ENCODE results near the gene CELF1.
A peak's percentile ranks its signal among the peaks of the same experiment; 100 is the strongest.
"Not testable (repeated sequence)": the region's sequence is repeated elsewhere in the genome, so short reads cannot be mapped to it uniquely, and the experiment has no call there.

The CELF1 gene

DNA sequence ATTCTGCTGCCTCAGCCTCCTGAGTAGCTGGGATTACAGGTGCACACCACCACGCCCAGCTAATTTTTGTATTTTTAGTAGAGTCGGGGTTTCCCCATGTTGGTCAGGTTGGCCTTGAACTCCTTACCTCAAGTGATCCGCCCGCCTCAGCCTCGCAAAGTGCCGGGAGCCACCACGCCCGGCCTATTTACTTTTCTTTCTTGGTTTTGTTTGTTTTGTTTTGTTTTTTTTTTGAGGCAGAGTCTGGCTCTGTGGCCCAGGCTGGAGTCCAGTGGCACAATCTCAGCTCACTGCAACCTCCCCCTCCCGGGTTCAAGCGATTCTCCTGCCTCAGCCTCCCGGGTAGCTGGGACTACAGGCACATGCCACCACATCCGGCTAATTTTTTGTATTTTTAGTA is 4.1 kb upstream of the CELF1 start:
- not testable (repeated sequence) for H3K4me1 ChIP-seq (ENCODE audit: control insufficient read depth in 1 of 2, insufficient read depth in 2 of 2, low read length in 2 of 2); H3K9me3 ChIP-seq (ENCODE audit: control insufficient read depth in 1 of 2, low read length in 2 of 2); H3K27me3 ChIP-seq (ENCODE audit: low read depth, low read length); H3K27ac ChIP-seq (ENCODE audit: low read length); H3K4me3 ChIP-seq (ENCODE audit: low read depth in 1 of 2, low read length in 2 of 2); H3K36me3 ChIP-seq (ENCODE audit: control insufficient read depth in 1 of 2, insufficient read depth in 2 of 2, low read length in 2 of 2)

- peak overlapping the region; percentile 31 for H3K27ac ChIP-seq (ENCODE audit: low read length)
Measured at GRCh38 chr11:47553406-47553743, 443 bp upstream of the CELF1 start.

GRCh38 chr11:47552056-47552565 is 821 bp downstream of the CELF1 start:
- H3K27ac ChIP-seq (ENCODE audit: low read length) = peak overlapping the region; percentile 96
- H3K4me3 ChIP-seq (ENCODE audit: low read depth in 1 of 2, low read length in 2 of 2) = peak overlapping the region; percentile 93 to 100
- H3K36me3 ChIP-seq (ENCODE audit: control insufficient read depth in 1 of 2, insufficient read depth in 2 of 2, low read length in 2 of 2) = peaks cover 0 to 10% of the 10 kb centered on the region in 2 donors
- H3K9me3 ChIP-seq (ENCODE audit: control insufficient read depth in 1 of 2, low read length in 2 of 2) = no peaks in the 10 kb centered on the region
- peaks cover 14 to 17% of the 10 kb centered on the region in 2 donors for H3K4me1 ChIP-seq (ENCODE audit: control insufficient read depth in 1 of 2, insufficient read depth in 2 of 2, low read length in 2 of 2)
- H3K27me3 ChIP-seq (ENCODE audit: low read depth, low read length) = no peaks in the 10 kb centered on the region

More at GRCh38 chr11:47553406-47553743, 443 bp upstream of the CELF1 start:
- Histone ChIP-seq H3K4me1 (ENCODE audit: control insufficient read depth in 1 of 2, insufficient read depth in 2 of 2, low read length in 2 of 2) (peaks cover 10 to 13% of the 10 kb centered on the region in 2 donors), H3K27me3 (ENCODE audit: low read depth, low read length) (no peaks in the 10 kb centered on the region), H3K36me3 (ENCODE audit: control insufficient read depth in 1 of 2, insufficient read depth in 2 of 2, low read length in 2 of 2) (peaks cover 0 to 10% of the 10 kb centered on the region in 2 donors), H3K4me3 (ENCODE audit: low read depth in 1 of 2, low read length in 2 of 2) (peak overlapping the region; percentile 76 to 100), H3K9me3 (ENCODE audit: control insufficient read depth in 1 of 2, low read length in 2 of 2) (no peaks in the 10 kb centered on the region)

GRCh38 chr11:47551086-47551485 is 1.8 kb downstream of the CELF1 start:
- Histone ChIP-seq H3K27ac (ENCODE audit: low read length) (peak overlapping the region; percentile 96), H3K36me3 (ENCODE audit: control insufficient read depth in 1 of 2, insufficient read depth in 2 of 2, low read length in 2 of 2) (peaks cover 0 to 10% of the 10 kb centered on the region in 2 donors), H3K9me3 (ENCODE audit: control insufficient read depth in 1 of 2, low read length in 2 of 2) (no peaks in the 10 kb centered on the region), H3K4me3 (ENCODE audit: low read depth in 1 of 2, low read length in 2 of 2) (peak overlapping the region; percentile 93 to 100), H3K4me1 (ENCODE audit: control insufficient read depth in 1 of 2, insufficient read depth in 2 of 2, low read length in 2 of 2) (peaks cover 14 to 24% of the 10 kb centered on the region in 2 donors), H3K27me3 (ENCODE audit: low read depth, low read length) (no peaks in the 10 kb centered on the region)

- H3K4me1 ChIP-seq (ENCODE audit: control insufficient read depth in 1 of 2, insufficient read depth in 2 of 2, low read length in 2 of 2) = peaks cover 14 to 24% of the 10 kb centered on the region in 2 donors
- peak overlapping the region; percentile 96 for H3K27ac ChIP-seq (ENCODE audit: low read length)
Measured at GRCh38 chr11:47550288-47551047, 2.5 kb downstream of the CELF1 start.

GRCh38 chr11:47546274-47546673 is 6.7 kb downstream of the CELF1 start:
- H3K4me3 ChIP-seq (ENCODE audit: low read depth in 1 of 2, low read length in 2 of 2); H3K27ac ChIP-seq (ENCODE audit: low read length); H3K36me3 ChIP-seq (ENCODE audit: control insufficient read depth in 1 of 2, insufficient read depth in 2 of 2, low read length in 2 of 2); H3K27me3 ChIP-seq (ENCODE audit: low read depth, low read length); H3K9me3 ChIP-seq (ENCODE audit: control insufficient read depth in 1 of 2, low read length in 2 of 2): not testable (repeated sequence)
- H3K4me1 ChIP-seq (ENCODE audit: control insufficient read depth in 1 of 2, insufficient read depth in 2 of 2, low read length in 2 of 2) = peaks cover 11 to 28% of the 10 kb centered on the region in 2 donors

More at GRCh38 chr11:47550288-47551047, 2.5 kb downstream of the CELF1 start:
- Histone ChIP-seq H3K9me3 (ENCODE audit: control insufficient read depth in 1 of 2, low read length in 2 of 2) (no peaks in the 10 kb centered on the region), H3K27me3 (ENCODE audit: low read depth, low read length) (no peaks in the 10 kb centered on the region), H3K36me3 (ENCODE audit: control insufficient read depth in 1 of 2, insufficient read depth in 2 of 2, low read length in 2 of 2) (peaks cover 0 to 10% of the 10 kb centered on the region in 2 donors), H3K4me3 (ENCODE audit: low read depth in 1 of 2, low read length in 2 of 2) (no peak overlapping the region)

DNA sequence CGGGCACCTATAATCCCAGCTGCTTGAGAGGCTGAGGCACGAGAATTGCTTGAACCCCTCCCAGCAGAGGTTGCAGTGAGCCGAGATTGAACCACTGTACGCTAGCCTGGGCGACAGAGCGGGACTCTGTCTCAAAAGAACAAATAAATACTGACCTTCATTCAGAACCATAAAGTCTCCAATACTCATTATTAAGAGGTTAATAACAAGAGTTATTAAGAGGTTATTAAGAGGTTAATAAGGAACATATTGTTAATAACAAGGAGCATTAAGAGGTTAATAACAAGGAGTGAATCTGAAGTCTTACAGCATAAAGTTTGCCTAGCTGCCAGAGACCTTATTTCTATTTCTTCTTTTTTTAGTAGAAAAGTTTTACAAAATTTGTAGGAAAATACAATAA is 7.6 kb downstream of the CELF1 start:
- peaks cover 0 to 2% of the 10 kb centered on the region in 2 donors for H3K36me3 ChIP-seq (ENCODE audit: control insufficient read depth in 1 of 2, insufficient read depth in 2 of 2, low read length in 2 of 2)
- H3K27ac ChIP-seq (ENCODE audit: low read length) = no peak overlapping the region
- no peak overlapping the region for H3K4me3 ChIP-seq (ENCODE audit: low read depth in 1 of 2, low read length in 2 of 2)
- H3K27me3 ChIP-seq (ENCODE audit: low read depth, low read length) = no peaks in the 10 kb centered on the region
- peaks cover 4 to 31% of the 10 kb centered on the region in 2 donors for H3K4me1 ChIP-seq (ENCODE audit: control insufficient read depth in 1 of 2, insufficient read depth in 2 of 2, low read length in 2 of 2)
- no peaks in the 10 kb centered on the region for H3K9me3 ChIP-seq (ENCODE audit: control insufficient read depth in 1 of 2, low read length in 2 of 2)

DNA sequence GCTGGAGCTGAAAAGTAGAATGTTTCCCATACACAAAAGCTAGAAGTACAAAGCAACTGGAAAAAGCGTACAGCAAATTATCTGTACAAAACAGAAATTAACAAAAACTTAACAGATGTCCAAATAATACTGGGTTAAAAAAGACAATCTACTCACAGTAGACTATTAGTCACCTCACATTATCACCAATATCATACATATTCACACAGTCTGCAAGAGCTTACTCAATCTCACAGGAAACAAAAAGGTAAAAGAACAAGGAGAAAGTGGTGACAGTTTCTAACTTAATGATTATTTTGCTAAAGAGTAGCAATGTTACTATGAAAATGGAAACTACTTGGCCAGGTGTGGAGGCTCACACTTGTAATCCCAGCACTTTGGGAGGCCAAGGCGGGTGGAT is 11.9 kb downstream of the CELF1 start:
- no peak overlapping the region for H3K4me3 ChIP-seq (ENCODE audit: low read depth in 1 of 2, low read length in 2 of 2)
- H3K9me3 ChIP-seq (ENCODE audit: control insufficient read depth in 1 of 2, low read length in 2 of 2) = no peaks in the 10 kb centered on the region
- H3K27me3 ChIP-seq (ENCODE audit: low read depth, low read length) = no peaks in the 10 kb centered on the region
- no peaks in the 10 kb centered on the region for H3K36me3 ChIP-seq (ENCODE audit: control insufficient read depth in 1 of 2, insufficient read depth in 2 of 2, low read length in 2 of 2)
- H3K27ac ChIP-seq (ENCODE audit: low read length) = no peak overlapping the region
- H3K4me1 ChIP-seq (ENCODE audit: control insufficient read depth in 1 of 2, insufficient read depth in 2 of 2, low read length in 2 of 2) = peaks cover 10 to 57% of the 10 kb centered on the region in 2 donors

DNA sequence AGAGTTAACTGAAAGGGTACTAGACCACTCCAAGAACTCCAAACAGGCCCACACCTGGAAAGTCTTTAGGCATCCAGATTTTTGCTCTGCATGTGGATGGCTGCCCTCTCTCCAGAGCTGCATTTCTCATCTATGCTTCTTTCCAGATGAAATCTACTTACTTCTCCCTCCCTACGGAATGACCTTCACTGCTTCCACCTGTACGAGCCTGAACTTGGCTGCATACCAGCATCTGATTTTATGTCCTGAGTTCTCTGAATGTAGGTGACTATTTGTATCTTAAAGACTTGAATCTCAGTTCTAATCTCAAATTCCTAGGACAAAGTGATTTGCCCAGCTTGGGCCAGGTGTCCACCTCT is 13.3 kb downstream of the CELF1 start:
- Histone ChIP-seq H3K4me1 (ENCODE audit: control insufficient read depth in 1 of 2, insufficient read depth in 2 of 2, low read length in 2 of 2) (peaks cover 10 to 67% of the 10 kb centered on the region in 2 donors), H3K27ac (ENCODE audit: low read length) (no peak overlapping the region), H3K4me3 (ENCODE audit: low read depth in 1 of 2, low read length in 2 of 2) (no peak overlapping the region)

DNA sequence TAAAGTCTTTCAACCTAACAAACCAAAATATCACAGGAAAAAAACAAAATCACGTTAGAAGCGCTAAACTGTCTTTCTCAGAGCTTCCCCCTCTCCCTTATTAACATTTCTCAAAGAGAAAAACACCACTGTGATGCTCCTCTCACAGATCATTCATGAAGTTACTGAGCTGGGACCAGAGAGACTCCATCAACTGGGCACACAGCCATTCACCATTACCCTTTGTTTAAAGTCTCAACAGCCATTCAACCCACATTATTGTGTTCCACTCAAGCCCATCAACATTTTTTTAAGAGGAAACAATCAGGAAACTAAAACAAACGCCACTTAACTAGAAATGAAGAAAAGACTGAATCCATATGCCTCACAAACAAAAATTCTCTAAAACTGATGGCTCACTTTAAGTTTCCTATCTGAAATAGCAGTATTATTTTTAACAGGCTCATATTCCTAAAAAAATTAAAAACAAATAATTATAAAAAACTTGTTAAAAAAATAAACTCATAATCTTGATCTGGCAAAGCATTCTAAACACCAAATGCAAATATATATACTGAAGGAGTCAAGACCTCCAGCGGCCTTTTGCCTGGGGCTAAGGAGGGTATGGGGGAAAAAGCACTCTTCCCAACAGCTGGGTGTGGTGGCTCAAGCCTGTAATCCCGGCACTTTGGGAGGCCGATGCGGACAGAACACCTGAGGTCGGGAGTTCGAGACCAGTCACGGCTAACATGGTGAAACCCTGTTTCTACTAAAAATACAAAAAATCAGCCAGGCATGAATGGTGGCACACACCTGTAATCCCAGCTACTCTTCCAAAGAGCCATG is 14.0 kb downstream of the CELF1 start:
- H3K4me3 ChIP-seq (ENCODE audit: low read depth in 1 of 2, low read length in 2 of 2) = no peak overlapping the region
- H3K36me3 ChIP-seq (ENCODE audit: control insufficient read depth in 1 of 2, insufficient read depth in 2 of 2, low read length in 2 of 2) = no peaks in the 10 kb centered on the region
- no peak overlapping the region for H3K27ac ChIP-seq (ENCODE audit: low read length)
- peaks cover 10 to 67% of the 10 kb centered on the region in 2 donors for H3K4me1 ChIP-seq (ENCODE audit: control insufficient read depth in 1 of 2, insufficient read depth in 2 of 2, low read length in 2 of 2)
- H3K9me3 ChIP-seq (ENCODE audit: control insufficient read depth in 1 of 2, low read length in 2 of 2) = no peaks in the 10 kb centered on the region
- H3K27me3 ChIP-seq (ENCODE audit: low read depth, low read length) = no peaks in the 10 kb centered on the region

More for the DNA sequence above, 13.3 kb downstream of the CELF1 start:
- Histone ChIP-seq H3K9me3 (ENCODE audit: control insufficient read depth in 1 of 2, low read length in 2 of 2) (no peaks in the 10 kb centered on the region), H3K36me3 (ENCODE audit: control insufficient read depth in 1 of 2, insufficient read depth in 2 of 2, low read length in 2 of 2) (no peaks in the 10 kb centered on the region), H3K27me3 (ENCODE audit: low read depth, low read length) (no peaks in the 10 kb centered on the region)

- Histone ChIP-seq H3K4me3 (ENCODE audit: low read depth in 1 of 2, low read length in 2 of 2) (no peak overlapping the region), H3K27ac (ENCODE audit: low read length) (no peak overlapping the region), H3K36me3 (ENCODE audit: control insufficient read depth in 1 of 2, insufficient read depth in 2 of 2, low read length in 2 of 2) (no peaks in the 10 kb centered on the region), H3K9me3 (ENCODE audit: control insufficient read depth in 1 of 2, low read length in 2 of 2) (no peaks in the 10 kb centered on the region), H3K4me1 (ENCODE audit: control insufficient read depth in 1 of 2, insufficient read depth in 2 of 2, low read length in 2 of 2) (peaks cover 10 to 80% of the 10 kb centered on the region in 2 donors), H3K27me3 (ENCODE audit: low read depth, low read length) (no peaks in the 10 kb centered on the region)
Measured at GRCh38 chr11:47536915-47537314, 16.0 kb downstream of the CELF1 start.

All from muscle layer of duodenum (tissue), 2 donors.